ENCODE data around the gene PMEPA1.

Gene PMEPA1

DNA sequence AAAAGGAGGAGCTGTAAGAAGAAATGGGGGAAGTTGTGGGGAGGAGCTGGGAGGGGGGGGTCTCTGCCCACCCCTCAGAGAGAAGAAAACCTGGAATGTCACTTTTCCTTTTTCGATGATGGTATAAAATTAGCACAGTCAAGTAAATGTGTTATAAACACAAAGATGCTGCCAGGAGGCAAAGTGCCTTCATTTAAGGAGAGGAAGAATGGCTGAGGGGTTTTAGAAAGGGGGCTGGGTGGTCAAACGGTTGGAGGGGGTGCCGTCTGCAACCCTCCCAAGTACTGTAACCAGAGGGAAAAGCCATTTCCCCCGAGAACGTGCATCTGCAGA, 25.0 kb downstream of the PMEPA1 start:
- FAIRE-seq (no peak), DNase-seq (ENCODE audit: insufficient read length, low spot score) (no peak)
- TF ChIP-seq TAF1 (IDR thresholded peaks at IDR 0.05; ENCODE audit: low read depth, low read length) (no peak), POLR2AphosphoS5 (IDR thresholded peaks at IDR 0.05; ENCODE audit: low read depth, low read length) (no peak), SPI1 (IDR thresholded peaks at IDR 0.05; ENCODE audit: low read depth, low read length) (no peak), PAX5 (IDR thresholded peaks at IDR 0.05; ENCODE audit: insufficient read depth, low read length, severe bottlenecking) (no peak), POLR2A (IDR thresholded peaks at IDR 0.05; ENCODE audit: low read depth, low read length) (no peak), POU2F2 (IDR thresholded peaks at IDR 0.05; ENCODE audit: low read depth, low read length) (no peak)

DNA sequence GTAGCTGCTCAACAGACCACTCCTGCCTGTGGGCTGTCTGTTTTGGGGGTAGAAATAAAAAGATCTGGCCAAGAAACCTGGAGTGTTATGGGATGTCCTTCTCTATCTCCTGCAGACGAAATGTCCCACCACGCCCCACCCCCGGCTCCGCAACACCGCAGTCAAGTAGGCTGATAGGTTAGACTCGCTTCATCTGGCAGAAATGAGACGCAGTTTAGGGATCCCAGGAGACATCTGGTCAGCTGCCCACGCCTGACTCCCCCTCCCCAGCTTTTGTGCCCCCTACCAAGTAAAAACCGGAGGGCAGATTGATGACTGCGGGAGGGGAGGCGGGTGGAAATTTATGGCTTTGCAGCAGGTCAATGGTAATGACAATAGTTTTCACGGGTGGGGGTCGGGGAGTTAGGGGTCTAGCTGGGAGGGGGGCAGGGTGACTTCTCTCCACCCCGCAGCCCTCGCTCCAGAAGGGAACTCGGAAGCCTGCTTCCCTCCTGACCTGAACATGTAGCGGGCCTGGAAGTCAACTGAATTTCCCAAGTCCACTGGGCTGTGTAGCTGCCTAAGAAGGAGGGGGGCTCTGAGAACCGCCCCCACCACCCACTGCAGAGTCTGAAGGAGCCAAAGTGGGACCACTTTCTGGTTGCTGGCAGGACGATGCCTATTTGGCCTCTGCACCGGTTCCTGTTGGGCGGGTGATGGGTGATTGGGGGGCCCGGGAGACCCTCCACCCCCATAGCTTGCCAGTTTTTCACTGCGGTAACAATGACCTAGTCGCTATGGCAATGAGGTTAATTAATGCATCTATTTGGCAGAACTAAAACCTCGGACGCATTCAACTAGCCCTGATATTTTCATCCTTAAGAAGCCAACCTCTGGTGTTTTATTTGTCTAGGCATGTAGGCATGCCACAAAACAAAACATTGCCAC, 25.7 kb downstream of the PMEPA1 start:
- TF ChIP-seq PAX5 (IDR thresholded peaks at IDR 0.05; ENCODE audit: insufficient read depth, low read length, severe bottlenecking) (no peak), POLR2A (IDR thresholded peaks at IDR 0.05; ENCODE audit: low read depth, low read length) (no peak), SPI1 (IDR thresholded peaks at IDR 0.05; ENCODE audit: low read depth, low read length) (no peak), TAF1 (IDR thresholded peaks at IDR 0.05; ENCODE audit: low read depth, low read length) (no peak), POLR2AphosphoS5 (IDR thresholded peaks at IDR 0.05; ENCODE audit: low read depth, low read length) (no peak), POU2F2 (IDR thresholded peaks at IDR 0.05; ENCODE audit: low read depth, low read length) (no peak)
- no peak for FAIRE-seq
- no peak for DNase-seq (ENCODE audit: insufficient read length, low spot score)

DNA sequence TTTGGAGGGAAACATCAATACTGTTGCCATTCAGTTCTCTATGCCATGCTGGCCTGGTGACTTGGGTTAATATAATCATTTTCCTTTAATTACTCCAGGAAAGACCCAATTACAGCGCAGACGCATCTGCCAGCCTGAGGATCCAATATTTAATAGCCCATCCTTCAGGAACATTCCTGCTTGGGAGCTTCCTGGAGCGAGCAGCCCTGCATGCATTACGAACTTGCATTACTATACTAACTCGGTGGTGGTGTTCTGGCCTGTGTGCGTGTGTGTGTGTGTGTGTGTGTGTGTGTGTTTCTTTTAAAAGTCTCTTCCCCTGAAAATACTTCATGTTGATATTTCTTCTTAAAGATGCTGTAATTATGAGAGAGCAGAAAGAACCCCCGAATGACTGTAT, 26.5 kb downstream of the PMEPA1 start:
- DNase-seq (ENCODE audit: insufficient read length, low spot score) (no peak), FAIRE-seq (no peak)
- TF ChIP-seq POU2F2 (IDR thresholded peaks at IDR 0.05; ENCODE audit: low read depth, low read length) (no peak), TAF1 (IDR thresholded peaks at IDR 0.05; ENCODE audit: low read depth, low read length) (no peak), POLR2AphosphoS5 (IDR thresholded peaks at IDR 0.05; ENCODE audit: low read depth, low read length) (no peak)

DNA sequence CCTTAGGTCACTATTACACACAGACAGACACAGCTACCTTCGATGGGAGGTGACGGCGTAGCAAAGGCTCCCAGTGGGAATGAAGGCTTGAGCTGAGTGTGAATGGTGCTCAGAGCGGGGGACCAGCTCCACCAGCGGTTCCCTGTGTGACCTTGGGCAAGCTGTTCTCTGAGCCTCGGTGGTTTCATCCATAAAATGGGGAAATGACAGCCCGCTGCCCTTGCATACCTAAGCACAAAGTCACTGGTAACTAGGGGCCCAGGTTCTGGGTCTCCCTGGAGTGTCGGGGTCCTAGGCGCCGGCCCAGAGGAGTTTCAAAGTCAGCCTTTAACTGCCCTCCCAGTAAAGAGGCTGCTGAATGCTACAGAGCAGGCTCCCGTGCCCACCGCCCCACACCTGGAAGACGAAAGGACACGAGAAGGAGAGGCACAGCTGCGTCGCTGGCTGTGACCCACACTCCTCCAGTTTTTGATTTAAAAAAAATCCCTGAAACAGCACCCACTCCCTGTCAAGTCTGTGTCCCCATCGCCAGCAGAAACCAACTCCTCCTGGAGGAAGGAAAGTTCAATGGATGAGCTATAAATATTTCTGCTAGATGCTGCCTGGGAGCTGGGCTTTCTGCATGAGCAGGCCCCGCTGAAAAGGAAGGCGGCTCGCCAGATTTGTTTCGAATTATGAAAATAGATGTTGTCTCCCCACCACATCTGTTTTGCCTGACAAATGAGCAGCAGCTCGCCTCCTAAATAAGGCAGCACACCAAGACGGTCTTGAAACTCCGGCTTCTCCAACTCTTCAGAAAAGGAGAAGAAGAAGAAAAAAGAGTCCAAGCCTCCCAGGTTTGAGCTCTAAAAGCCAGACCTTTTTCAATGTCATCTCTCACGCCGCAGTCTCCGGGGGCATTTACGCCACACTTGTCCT, 27.4 kb downstream of the PMEPA1 start:
- FAIRE-seq (peak; percentile 91), DNase-seq (ENCODE audit: insufficient read length, low spot score) (no peak)
- TF ChIP-seq POU2F2 (IDR thresholded peaks at IDR 0.05; ENCODE audit: low read depth, low read length) (peak; percentile 64; the same call in 1 of the 2 replicates), POLR2A (IDR thresholded peaks at IDR 0.05; ENCODE audit: low read depth, low read length) (no peak), TAF1 (IDR thresholded peaks at IDR 0.05; ENCODE audit: low read depth, low read length) (no peak), POLR2AphosphoS5 (IDR thresholded peaks at IDR 0.05; ENCODE audit: low read depth, low read length) (no peak), PAX5 (IDR thresholded peaks at IDR 0.05; ENCODE audit: insufficient read depth, low read length, severe bottlenecking) (peak; percentile 29)

DNA sequence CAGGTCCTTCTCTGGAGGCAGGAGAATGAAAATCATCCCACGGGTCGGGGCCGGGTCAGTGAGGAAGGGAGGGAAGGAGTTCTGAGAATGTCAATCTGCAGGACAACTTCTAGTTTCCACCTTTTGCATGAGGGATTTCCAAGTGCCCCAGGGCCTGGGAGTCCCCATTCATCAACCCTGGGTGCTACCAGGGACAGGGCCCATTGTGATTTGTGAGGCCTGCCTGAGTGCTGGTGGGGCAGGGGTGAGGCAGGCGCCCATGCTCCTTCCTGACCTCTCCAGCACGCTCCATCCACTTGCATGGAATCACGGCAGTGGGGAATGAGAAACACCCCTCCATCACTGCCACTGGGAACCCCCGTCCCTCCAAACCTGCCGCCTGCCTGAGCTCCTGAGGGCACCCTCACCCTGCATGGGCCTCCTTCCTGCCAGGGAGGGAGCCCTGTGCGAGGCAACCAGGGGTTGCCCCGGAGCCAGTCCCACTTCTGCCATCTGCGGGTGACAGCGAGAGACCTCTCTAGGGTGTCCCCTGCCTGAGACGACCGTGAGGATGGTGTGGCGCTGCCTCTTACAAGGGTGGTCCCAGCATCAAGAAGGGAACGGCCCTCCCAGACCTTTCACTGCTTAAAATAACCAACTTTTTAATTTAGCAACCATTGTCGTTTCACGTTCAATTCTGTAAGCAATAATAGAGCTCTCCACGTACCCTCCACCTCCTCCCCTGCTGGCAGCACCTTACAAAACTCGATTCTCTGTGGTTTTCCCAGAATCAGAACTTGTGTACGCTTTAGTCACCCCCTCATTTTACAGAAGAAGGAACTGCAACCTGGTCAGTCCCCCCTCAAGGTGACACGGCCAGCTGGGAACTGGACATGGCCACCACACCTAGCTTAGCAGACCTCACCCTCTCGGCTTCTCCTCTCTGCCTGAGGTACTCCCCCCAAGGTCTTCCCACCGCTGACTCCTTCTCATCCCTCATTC, 28.6 kb downstream of the PMEPA1 start:
- FAIRE-seq (no peak), DNase-seq (ENCODE audit: insufficient read length, low spot score) (no peak)
- TF ChIP-seq POLR2AphosphoS5 (IDR thresholded peaks at IDR 0.05; ENCODE audit: low read depth, low read length), result no peak
- peak; percentile 88 for TF ChIP-seq SPI1 (IDR thresholded peaks at IDR 0.05; ENCODE audit: low read depth, low read length)

DNA sequence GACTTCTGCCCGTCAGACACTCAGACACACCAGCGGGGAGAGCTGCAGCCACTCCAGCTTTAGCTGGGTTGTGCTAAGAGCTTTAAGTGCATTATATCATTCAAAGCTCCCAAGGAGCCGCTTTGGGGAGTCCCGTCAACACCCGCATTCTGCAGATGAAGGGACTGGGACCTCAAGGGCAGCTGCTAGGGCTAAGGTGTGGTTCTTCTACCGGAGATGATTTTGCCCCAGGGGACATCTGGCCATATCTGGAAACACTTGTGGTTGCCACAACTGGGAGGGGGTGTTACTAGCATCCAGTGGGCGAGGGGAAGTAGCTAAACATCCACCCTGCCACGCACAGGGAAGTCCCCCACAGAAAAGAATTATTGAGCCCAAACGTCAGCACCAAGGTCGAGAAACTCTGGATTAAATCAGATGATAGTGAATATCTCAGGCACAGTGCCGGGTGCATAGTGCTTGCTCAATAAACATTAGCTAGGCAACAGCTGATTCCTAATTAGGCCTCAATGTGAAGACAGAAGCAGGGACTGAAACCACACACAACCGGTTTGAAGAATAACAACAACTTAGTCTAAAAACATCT, 29.6 kb downstream of the PMEPA1 start:
- DNase-seq (ENCODE audit: insufficient read length, low spot score), result no peak
- TF ChIP-seq TAF1 (IDR thresholded peaks at IDR 0.05; ENCODE audit: low read depth, low read length), result 0 out of 2 replicates have a peak, but pooled peaks have one; percentile 14
- peak; percentile 76 for TF ChIP-seq SPI1 (IDR thresholded peaks at IDR 0.05; ENCODE audit: low read depth, low read length)
- no peak for TF ChIP-seq PAX5 (IDR thresholded peaks at IDR 0.05; ENCODE audit: insufficient read depth, low read length, severe bottlenecking)
- 0 out of 2 replicates have a peak, but pooled peaks have one; percentile 26 for TF ChIP-seq POLR2AphosphoS5 (IDR thresholded peaks at IDR 0.05; ENCODE audit: low read depth, low read length)
- peak; percentile 84; the same call in 1 of the 2 replicates for TF ChIP-seq POU2F2 (IDR thresholded peaks at IDR 0.05; ENCODE audit: low read depth, low read length)
- no peak for TF ChIP-seq POLR2A (IDR thresholded peaks at IDR 0.05; ENCODE audit: low read depth, low read length)
- FAIRE-seq, result peak; percentile 91

DNA sequence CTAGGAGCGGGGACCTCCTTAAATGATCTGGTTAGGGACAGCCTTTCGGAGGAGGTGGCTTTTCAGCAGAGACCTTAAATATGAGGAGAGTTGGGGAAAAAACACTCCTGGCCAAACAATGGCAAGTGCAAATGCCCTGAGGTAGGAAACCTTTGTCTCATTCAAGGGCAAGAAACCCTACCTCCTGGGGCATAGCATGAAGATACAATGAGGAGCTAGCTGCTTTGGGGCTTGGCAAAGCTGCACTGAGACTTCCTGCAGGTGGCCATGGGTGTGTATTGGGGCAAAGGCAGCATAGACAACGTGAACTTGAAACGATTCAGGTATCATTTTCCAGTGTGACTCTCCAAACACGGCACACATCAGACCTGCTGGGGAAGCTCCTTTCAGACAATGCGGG, 30.7 kb downstream of the PMEPA1 start:
- FAIRE-seq, result peak; percentile 81
- TF ChIP-seq POU2F2 (IDR thresholded peaks at IDR 0.05; ENCODE audit: low read depth, low read length) (no peak), POLR2AphosphoS5 (IDR thresholded peaks at IDR 0.05; ENCODE audit: low read depth, low read length) (no peak), SPI1 (IDR thresholded peaks at IDR 0.05; ENCODE audit: low read depth, low read length) (no peak), POLR2A (IDR thresholded peaks at IDR 0.05; ENCODE audit: low read depth, low read length) (no peak), TAF1 (IDR thresholded peaks at IDR 0.05; ENCODE audit: low read depth, low read length) (no peak), PAX5 (IDR thresholded peaks at IDR 0.05; ENCODE audit: insufficient read depth, low read length, severe bottlenecking) (no peak)

DNA sequence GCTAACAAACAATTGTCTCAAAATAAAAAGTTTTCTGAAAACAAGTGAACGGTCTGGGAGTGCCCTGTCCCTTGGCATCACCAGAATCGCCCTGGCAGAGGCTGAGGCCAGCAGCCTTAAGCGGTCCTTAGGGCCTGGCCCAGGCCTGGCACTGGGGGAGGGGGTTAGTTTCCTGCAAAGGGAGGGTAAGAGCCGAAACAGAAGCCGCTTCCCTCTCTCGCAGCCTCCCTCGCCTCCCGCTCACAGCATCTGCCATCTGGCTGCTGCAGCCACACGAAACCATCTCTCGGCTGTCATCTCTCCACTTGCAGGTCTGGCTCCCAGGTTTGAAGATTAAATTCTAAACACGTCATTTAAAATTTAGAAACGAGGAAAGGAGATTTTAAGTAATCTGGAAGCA, 31.5 kb downstream of the PMEPA1 start:
- no peak for TF ChIP-seq POLR2AphosphoS5 (IDR thresholded peaks at IDR 0.05; ENCODE audit: low read depth, low read length)
- TF ChIP-seq POU2F2 (IDR thresholded peaks at IDR 0.05; ENCODE audit: low read depth, low read length), result no peak
- TF ChIP-seq PAX5 (IDR thresholded peaks at IDR 0.05; ENCODE audit: insufficient read depth, low read length, severe bottlenecking), result no peak
- no peak for TF ChIP-seq TAF1 (IDR thresholded peaks at IDR 0.05; ENCODE audit: low read depth, low read length)
- 0 out of 2 replicates have a peak, but pooled peaks have one; percentile 3 for TF ChIP-seq SPI1 (IDR thresholded peaks at IDR 0.05; ENCODE audit: low read depth, low read length)
- no peak for TF ChIP-seq POLR2A (IDR thresholded peaks at IDR 0.05; ENCODE audit: low read depth, low read length)
- FAIRE-seq (peak; percentile 69), DNase-seq (ENCODE audit: insufficient read length, low spot score) (no peak)

More for the DNA sequence above, 30.7 kb downstream of the PMEPA1 start:
- no peak for DNase-seq (ENCODE audit: insufficient read length, low spot score)
